Hypothalamus (tissue), 51 donors: Measurements from ENCODE around the gene UHRF1.

ENCODE experiments used
- DNase-seq, 51 donors: peaks; one replicate each; lab custom pipeline; 2025; lab: John Stamatoyannopoulos, UW

Gene UHRF1

DNA sequence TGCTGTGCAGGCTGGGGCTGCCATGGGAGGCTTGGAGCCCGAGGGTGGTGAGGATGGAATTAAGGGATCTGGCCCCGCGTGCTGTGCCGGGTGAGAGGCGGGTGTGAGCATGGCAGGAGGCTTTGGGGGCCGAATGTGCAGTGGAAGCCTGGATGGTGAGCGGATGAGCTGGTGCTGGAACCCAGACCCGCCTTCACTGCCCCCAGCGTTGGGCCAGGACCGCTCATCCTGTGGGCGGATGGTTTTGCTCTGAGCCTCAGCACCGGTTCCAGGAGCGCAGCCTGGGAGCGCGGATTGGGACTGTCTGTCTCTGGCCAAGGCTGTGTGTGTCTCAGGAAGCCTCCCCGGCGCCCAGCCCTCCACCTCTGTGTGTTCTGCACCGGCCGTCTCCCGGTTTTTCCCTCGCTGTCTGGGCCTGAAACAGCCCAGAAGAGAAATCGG is 76.3 kb downstream of the UHRF1 start:
- DNase-seq = peak in 1 of 51 donors; percentile 13

DNA sequence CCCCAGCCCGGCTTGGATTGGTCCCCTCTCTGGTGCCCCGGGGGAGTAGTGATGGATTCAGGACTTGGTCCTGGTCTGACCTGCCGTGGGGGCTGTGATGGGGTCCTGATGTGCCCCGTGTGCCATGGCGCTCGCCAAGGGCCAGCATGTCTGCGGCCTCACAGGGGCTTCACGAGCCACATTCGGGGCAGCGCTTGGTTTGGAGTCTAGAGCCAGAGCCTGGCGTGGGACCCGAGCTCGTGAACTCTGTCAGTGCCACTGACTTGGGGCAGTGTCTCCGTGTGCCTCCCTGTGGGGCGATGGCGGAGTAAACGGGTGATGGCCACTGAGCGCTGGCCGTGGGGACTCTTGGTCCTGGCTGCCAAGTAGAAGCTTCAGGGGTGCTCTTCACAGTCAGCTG is 76.8 kb downstream of the UHRF1 start:
- DNase-seq = no peak

DNA sequence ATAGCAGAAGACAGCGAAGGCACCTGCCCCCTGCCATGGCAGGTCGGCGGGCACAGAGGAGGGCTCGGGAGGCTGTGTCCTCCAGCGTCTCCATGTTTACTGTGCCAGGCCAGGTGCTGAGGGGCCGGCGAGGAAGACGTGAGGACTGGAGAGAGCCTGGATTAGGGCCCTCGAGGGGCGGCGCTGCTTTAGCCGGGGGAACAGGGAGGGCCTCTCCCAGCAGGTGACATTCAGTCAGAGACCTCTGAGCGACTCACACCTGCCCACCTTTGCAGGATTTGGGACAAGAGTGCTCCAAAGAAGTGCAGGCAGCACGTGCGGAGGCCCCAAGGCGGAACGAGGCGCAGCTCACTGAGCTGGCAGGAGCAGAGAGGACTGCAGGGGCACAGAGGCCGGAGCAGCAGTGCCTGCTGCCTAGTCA is 77.2 kb downstream of the UHRF1 start:
- DNase-seq = no peak

GRCh38 chr19:4987256-4987655 is 78.0 kb downstream of the UHRF1 start:
- DNase-seq = no peak

DNA sequence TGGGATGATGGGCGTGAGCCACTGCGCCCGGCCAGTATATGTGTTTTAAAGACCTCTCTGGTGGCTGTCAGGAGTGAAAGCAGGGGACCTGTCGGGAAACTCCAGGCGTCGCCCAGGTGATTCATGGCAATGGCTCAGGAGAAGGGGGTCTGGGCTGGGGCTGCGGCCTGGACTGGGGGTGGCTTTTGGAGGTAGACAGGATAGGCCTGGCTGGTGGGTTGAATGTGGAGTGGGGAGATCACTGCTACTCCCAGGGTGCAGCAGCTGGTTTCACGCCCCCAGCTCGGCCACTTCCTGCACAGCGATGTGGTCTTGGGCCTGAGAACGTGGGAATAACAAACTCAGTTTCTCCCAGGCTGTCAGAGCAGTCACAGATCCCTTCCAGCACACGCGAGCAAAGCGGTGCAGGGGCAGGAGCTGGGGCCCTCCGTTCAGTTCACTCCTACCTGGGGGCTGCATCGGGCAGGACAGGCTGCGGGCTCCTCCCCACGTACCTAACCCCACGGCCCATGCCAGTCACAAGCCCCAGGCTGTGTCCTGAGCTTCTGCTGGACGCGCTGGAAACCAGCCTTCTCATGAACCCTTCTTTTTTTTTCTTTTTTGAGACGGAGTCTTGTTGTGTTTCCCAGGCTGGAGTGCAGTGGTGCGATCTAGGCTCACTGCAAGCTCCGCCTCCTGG is 78.5 kb downstream of the UHRF1 start:
- DNase-seq = no peak

GRCh38 chr19:4988770-4989251 is 79.5 kb downstream of the UHRF1 start:
- peak in 15 of 51 donors; percentile 9 to 70 (median 39) for DNase-seq

DNA sequence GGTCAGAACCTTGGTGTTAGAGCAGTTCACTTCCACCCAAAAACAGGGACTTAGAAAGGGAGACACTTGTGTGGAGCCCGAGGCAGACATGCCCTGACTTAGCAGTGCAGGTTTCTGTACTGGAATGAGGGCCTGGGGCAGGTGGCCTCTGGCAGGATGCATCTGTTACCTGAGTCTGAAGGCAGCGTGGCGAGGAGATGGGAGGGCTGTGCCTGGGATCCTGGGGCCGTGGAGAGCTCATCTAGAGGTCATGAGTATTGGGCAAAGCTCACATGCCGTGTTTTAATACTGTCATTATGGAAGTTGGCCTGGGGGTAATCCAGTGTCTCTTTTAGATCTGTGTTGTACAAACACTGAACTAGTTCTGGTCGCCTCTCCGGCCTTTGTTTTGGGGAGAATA is 81.0 kb downstream of the UHRF1 start:
- DNase-seq = no peak

GRCh38 chr19:4991538-4991937 is 82.2 kb downstream of the UHRF1 start:
- DNase-seq = no peak

- no peak for DNase-seq
Observed at GRCh38 chr19:4991996-4992698, 82.8 kb downstream of the UHRF1 start.

DNA sequence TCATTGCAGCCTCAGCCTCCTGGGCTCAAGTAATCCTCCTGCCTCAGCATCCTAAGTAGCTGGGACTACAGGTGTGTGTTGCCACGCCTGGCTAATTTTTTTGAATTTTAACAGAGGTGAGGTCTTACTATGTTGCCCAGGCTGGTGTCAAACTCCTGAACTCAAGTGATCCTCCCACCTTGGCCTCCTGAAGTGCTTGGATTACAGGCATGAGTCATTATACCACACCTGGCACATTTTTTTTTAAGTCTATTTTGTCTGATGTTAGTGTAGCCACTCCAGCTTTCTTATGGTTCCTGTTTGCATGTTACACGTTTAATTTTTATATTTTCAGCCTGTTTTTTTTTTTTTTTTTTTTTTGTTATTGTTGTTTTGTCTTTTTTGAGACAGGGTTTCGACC is 84.4 kb downstream of the UHRF1 start:
- DNase-seq = no peak

GRCh38 chr19:4996701-4997100 is 87.4 kb downstream of the UHRF1 start:
- no peak for DNase-seq

- DNase-seq = no peak
Observed at GRCh38 chr19:4997297-4997696, 88.0 kb downstream of the UHRF1 start.

DNA sequence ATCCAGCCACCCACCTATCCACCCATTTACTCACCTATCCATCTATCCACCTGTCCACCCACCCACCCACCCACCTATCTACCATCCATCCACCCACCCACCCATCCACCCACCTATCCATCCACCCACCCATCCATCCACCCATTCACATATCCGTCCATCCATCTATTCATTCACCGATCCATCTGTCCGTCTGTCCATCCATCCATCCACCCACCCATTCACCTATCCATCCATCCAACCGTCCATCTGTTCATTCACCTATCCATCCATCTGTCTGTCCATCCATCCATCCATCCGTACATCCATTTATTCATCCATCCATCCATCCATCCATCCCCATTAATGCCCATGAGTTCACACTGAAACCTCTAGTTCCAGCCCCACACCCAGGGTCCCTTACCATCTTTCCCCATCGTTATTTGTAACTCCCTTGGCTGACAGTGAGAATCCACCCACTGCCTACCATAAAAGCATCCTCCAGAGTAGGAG is 90.9 kb downstream of the UHRF1 start:
- DNase-seq = no peak

DNA sequence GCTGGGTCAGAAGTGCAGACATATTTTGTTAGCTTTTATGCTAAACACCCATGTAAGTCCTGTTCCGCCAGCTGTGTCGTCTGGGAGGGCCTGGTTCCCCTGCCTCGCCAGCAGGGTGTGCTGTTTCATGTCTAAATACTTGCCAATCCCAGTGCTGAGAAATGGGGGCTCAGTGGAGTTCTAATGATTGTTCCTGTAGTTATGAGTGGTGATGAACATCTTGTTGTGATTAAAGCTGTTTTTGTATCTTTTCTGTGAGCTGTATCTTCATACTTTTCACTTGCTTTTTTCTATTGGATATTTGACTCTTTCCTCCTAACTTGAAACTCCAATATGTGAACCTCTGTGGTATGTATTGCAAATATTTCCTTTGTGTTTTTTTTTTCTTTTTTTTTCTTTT is 92.3 kb downstream of the UHRF1 start:
- DNase-seq = peak in 4 of 51 donors; percentile 8 to 19 (median 18)

DNA sequence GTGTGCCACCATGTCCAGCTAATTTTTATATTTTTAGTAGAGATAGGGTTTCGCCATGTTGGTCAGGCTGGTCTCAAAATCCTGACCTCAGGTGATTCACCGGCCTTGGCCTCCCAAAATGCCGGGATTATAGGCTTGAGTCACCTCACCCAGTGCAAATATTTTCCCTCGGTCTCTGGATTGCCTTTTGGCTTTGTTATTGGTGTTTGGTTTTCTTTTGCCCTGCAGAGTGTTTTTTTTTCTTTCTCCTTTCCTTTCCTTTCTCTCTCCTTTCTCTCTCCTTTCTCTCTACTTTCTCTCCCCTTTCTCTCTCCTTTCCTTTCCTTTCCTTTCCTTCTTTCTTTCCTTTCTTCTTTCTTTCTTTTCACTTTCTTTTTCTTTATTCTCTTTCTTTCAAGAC is 92.8 kb downstream of the UHRF1 start:
- DNase-seq = no peak

GRCh38 chr19:5003781-5004180 is 94.5 kb downstream of the UHRF1 start:
- no peak for DNase-seq

- DNase-seq = no peak
Observed at GRCh38 chr19:5005096-5005495, 95.8 kb downstream of the UHRF1 start.

GRCh38 chr19:5006201-5006600 is 96.9 kb downstream of the UHRF1 start:
- DNase-seq = peak in 1 of 51 donors; percentile 15

- DNase-seq = no peak
Observed at GRCh38 chr19:5006821-5007220, 97.5 kb downstream of the UHRF1 start.
